Fibroblast of upper back skin (primary cell): ENCODE measurements around the gene UTS2.

Experiments used
- DNase-seq: peaks from one replicate; pipeline ENCODE4 v3.0.0-alpha.2; 2013

UTS2 gene

DNA sequence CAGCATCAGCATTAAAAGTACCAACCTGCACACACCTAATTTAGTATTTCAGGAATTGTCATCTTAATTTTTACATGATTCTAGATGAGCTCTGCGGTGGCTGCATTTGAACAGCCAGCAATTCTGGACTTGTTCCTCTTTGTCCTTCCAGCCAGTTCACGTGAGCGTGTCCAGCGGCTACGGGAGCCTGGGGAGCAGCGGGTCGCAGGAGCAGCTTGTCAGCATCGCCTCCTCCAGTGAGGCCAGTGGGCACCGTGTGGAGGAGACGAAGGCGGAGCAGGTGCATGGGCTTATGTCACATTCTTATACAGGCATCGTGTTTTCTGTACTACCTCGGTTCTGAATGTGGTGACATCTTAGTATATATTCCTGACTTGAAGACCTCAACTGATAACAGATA is 43.1 kb downstream of the UTS2 start:
- no peak for DNase-seq

DNA sequence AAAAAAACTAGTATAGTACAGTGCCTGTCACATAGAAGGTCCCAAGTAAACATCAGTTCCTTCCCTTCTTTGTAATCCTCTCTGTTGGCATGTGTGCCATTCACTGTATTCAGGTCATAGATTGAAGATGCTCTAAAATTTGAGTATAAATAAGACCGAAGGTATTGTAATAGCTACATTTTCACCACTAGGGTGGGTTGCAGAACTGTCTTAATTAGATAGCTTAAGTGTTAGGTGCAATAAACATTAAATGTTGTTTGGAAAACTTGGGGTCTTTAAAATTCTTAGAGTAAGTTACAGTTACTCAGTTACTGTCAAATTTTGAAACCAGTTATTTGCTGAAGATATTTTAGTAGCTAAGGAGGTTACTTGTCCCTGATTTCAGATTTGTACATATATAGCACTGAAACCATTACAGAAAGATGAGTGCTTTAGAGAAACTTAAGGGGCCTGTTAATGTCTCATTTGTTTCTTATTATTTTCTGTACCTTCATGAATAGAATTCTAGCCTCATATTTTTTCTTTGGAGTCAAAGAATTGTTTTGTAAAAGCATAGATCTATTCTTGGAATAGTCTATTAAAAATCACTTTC is 44.5 kb downstream of the UTS2 start:
- DNase-seq, result peak; percentile 14

DNA sequence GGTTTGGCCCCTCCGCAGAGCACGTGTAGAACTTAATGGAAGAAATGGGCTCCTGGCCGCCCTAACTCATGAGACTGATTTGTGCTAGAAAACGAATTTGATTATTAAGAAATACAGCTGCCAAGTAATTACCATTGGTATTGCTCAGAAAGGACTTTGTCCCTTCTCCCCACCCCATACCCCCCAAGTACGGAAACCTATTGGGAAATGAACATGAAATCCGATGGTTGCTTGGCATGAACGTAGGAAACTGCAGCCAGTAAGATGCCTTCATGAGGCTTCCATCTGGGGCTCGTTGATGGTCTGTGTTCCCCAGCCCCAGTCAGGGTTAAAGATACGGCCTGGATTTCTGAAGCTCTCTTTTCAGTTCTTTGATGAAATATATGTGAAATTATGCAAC is 47.4 kb downstream of the UTS2 start:
- no peak for DNase-seq
